Vagina (tissue), 2 donors: ENCODE results near the gene FGF1. TPM values are rescaled to one million over a fixed set of nuclear protein-coding genes. Genes with fewer than 3 reads are reported as not detected.

ENCODE experiments used
- DNase-seq, 2 donors: peaks; one replicate each; pipeline ENCODE4 v3.0.0-alpha.2; 2017; ENCODE audit errors: extremely low spot score in 2 of 2
- H3K27ac ChIP-seq: fragments of 200-600 bp; sonication (generic); one replicate; pipeline ENCODE4 v1.5.1; 2019
- H3K27me3 ChIP-seq: fragments of 200-600 bp; sonication (generic); one replicate; pipeline ENCODE4 v1.5.1; 2019
- H3K36me3 ChIP-seq, 2 donors: fragments of 200-600 bp; sonication (generic); one replicate each; pipeline ENCODE4 v1.5.1; 2017 to 2019
- H3K4me1 ChIP-seq: fragments of 200-600 bp; sonication (generic); one replicate; pipeline ENCODE4 v1.5.1; 2019
- H3K4me3 ChIP-seq, 2 donors: fragments of 200-600 bp; sonication (generic); 1 replicate in 1 of 2; 2 replicates in 1 of 2; pipeline ENCODE4 v1.5.1; 2016 to 2019
- H3K9me3 ChIP-seq: fragments of 200-600 bp; sonication (generic); one replicate; pipeline ENCODE4 v1.5.1; 2019
- CTCF ChIP-seq, 3 experiments: fragments of 450-650 bp in 2 of 3; fragments of 200-600 bp in 1 of 3; sonication (generic) in 1 of 3; IDR thresholded peaks; one replicate each; pipeline ENCODE4 v1.5.1; 2017 to 2019; ENCODE audit warnings: antibody characterized with exemption in 3 of 3, mild to moderate bottlenecking in 2 of 3, moderate library complexity in 2 of 3
- POLR2A ChIP-seq, 2 donors: fragments of 450-650 bp; IDR thresholded peaks; one replicate each; pipeline ENCODE4 v1.6.1; 2017; ENCODE audit warnings: antibody characterized with exemption in 2 of 2, mild to moderate bottlenecking in 2 of 2, moderate library complexity in 2 of 2
- POLR2AphosphoS5 ChIP-seq, 2 donors: sonication (generic); formaldehyde crosslinking; IDR thresholded peaks; one replicate each; pipeline ENCODE4 v1.9.0; 2017; ENCODE audit warnings: antibody characterized with exemption in 2 of 2, mild to moderate bottlenecking in 2 of 2, low read depth in 1 of 2; ENCODE audit not compliant: insufficient read depth in 1 of 2
- intact Hi-C: fragments of 100-400 bp; cut with DNase I; formaldehyde crosslinking; loops from one replicate; pipeline ENCODE4 v1.15.1; 2023
- total RNA-seq: library from RNA; depleted of rRNA; stranded (reverse); fragments of >200 nt; gene quantifications from one replicate; pipeline ENCODE4 v1.2.3, GENCODE V29; 2016

FGF1 gene
- total RNA-seq, 1 donor from 2014 or later, result 2.0 TPM

- Histone ChIP-seq H3K27me3 (no peaks in the 10 kb centered on the region), H3K4me3 (no peak overlapping the region), H3K27ac (no peak overlapping the region), H3K4me1 (peaks cover 5% of the 10 kb centered on the region), H3K36me3 (no peaks in the 10 kb centered on the region), H3K9me3 (no peaks in the 10 kb centered on the region)
- no peak for TF ChIP-seq POLR2AphosphoS5 (IDR thresholded peaks at IDR 0.05; ENCODE audit: insufficient read depth in 1 of 2, low read depth in 1 of 2)
- no peak for TF ChIP-seq POLR2A (IDR thresholded peaks at IDR 0.05)
- no peak for TF ChIP-seq CTCF (IDR thresholded peaks at IDR 0.05)
- intact Hi-C loops, result no loop called here
- DNase-seq, result no peak
These were observed 25.2 kb downstream of the FGF1 start for GRCh38 chr5:142660731-142661130.

DNA sequence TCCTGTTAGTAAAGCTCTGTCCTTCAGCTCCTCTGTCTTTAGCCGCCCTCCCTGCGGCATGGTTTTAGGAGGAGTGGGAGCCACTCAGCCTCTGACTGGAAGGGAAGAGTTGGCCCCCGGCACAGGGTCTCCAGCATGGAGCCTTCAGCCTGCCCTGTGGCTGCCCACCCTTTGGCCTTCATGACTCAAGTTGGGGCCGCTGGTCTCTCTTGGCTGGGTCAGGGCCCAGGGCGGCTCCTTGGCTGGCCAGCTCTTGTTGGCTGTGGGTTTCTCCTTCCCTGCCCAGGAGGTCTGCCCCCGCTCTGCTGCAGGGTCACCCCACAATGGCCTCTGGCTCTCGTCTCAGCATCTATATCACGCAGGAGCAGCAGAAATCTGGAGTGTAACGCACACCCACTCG, 25.7 kb downstream of the FGF1 start:
- intact Hi-C loops, result no loop called here
- no peak overlapping the region for H3K27ac ChIP-seq
- no peak for DNase-seq
- H3K4me1 ChIP-seq, result peaks cover 5% of the 10 kb centered on the region
- no peak for TF ChIP-seq POLR2A (IDR thresholded peaks at IDR 0.05)
- no peak for TF ChIP-seq POLR2AphosphoS5 (IDR thresholded peaks at IDR 0.05; ENCODE audit: insufficient read depth in 1 of 2, low read depth in 1 of 2)
- TF ChIP-seq CTCF (IDR thresholded peaks at IDR 0.05), result no peak
- H3K9me3 ChIP-seq, result no peaks in the 10 kb centered on the region
- no peaks in the 10 kb centered on the region for H3K27me3 ChIP-seq
- no peak overlapping the region for H3K4me3 ChIP-seq
- H3K36me3 ChIP-seq, result no peaks in the 10 kb centered on the region

DNA sequence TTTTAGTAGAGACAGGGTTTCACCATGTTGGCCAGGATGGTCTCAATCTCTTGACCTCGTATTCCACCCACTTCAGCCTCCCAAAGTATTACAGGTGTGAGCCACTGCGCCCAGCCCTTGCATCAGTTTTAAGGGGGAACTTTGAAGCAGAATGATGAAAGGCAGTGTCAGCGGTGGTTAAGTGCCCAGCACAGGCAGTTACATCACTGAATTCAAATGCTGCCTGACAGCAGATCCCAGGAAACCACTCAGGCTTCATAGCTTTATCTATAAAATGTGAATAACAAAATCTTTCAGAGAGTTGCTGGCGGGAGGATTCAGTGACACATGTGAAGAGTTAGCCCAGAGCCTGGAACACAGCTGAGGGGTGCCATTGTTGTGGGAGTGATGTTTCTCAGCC, 26.5 kb downstream of the FGF1 start:
- Histone ChIP-seq H3K27ac (no peak overlapping the region), H3K27me3 (no peaks in the 10 kb centered on the region), H3K4me1 (peaks cover 5% of the 10 kb centered on the region), H3K4me3 (no peak overlapping the region), H3K9me3 (no peaks in the 10 kb centered on the region), H3K36me3 (no peaks in the 10 kb centered on the region)
- TF ChIP-seq CTCF (IDR thresholded peaks at IDR 0.05) (no peak), POLR2AphosphoS5 (IDR thresholded peaks at IDR 0.05; ENCODE audit: insufficient read depth in 1 of 2, low read depth in 1 of 2) (no peak), POLR2A (IDR thresholded peaks at IDR 0.05) (no peak)
- no peak for DNase-seq
- intact Hi-C loops, result loop anchor here (5.0 kb wide), 2 partner anchors 38 to 337 kb away; no protein-coding TSS in a partner anchor

DNA sequence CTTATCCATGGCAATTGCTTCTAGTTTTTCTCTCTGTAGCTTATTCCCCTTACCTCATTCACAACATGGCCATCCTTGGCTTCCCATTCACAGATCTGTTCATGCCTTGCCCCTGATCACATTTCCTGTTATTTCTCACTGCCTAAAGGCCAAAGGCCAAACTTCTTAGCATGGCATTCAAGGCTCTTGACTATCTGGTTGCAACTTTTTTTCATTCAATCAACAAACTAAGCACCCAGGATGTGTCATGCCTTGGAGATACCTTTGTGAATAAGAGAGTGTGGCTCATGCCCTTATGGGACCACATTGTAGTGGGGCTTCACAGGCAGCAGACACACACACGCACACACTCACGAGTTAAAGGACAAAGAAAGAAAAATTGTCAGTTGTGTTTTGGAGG, 27.6 kb downstream of the FGF1 start:
- H3K27ac ChIP-seq, result no peak overlapping the region
- no peak for DNase-seq
- no peaks in the 10 kb centered on the region for H3K9me3 ChIP-seq
- H3K36me3 ChIP-seq, result no peaks in the 10 kb centered on the region
- peaks cover 5% of the 10 kb centered on the region for H3K4me1 ChIP-seq
- no peak overlapping the region for H3K4me3 ChIP-seq
- no peak for TF ChIP-seq CTCF (IDR thresholded peaks at IDR 0.05)
- no peak for TF ChIP-seq POLR2A (IDR thresholded peaks at IDR 0.05)
- TF ChIP-seq POLR2AphosphoS5 (IDR thresholded peaks at IDR 0.05; ENCODE audit: insufficient read depth in 1 of 2, low read depth in 1 of 2), result no peak
- no peaks in the 10 kb centered on the region for H3K27me3 ChIP-seq
- intact Hi-C loops, result loop anchor here (5.0 kb wide), 2 partner anchors 39 to 336 kb away; no protein-coding TSS in a partner anchor

DNA sequence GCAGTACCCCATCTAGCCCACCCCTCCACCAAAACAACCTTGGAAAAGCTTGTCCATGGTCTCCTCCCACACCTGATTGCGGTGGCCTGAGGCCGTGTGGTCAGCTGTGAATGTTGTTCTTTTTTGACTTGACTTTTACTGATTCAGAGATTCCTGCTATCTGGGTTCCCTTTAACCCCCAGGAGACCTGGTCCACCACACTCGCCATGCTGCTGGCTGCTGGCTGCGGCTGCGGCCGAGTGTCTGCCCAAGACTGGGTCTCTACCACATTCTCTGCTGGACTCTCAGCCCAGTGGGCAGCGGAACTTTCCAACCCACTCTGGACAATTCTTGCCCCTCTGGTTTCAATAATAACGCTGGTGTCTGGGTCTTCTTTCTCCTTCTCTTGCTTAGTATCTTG, 28.4 kb downstream of the FGF1 start:
- Histone ChIP-seq H3K27ac (no peak overlapping the region), H3K36me3 (no peaks in the 10 kb centered on the region), H3K27me3 (no peaks in the 10 kb centered on the region), H3K4me1 (peaks cover 5% of the 10 kb centered on the region), H3K4me3 (no peak overlapping the region), H3K9me3 (no peaks in the 10 kb centered on the region)
- TF ChIP-seq POLR2AphosphoS5 (IDR thresholded peaks at IDR 0.05; ENCODE audit: insufficient read depth in 1 of 2, low read depth in 1 of 2) (no peak), CTCF (IDR thresholded peaks at IDR 0.05) (no peak), POLR2A (IDR thresholded peaks at IDR 0.05) (no peak)
- DNase-seq, result no peak
- intact Hi-C loops, result loop anchor here (5.0 kb wide), 2 partner anchors 40 to 335 kb away; no protein-coding TSS in a partner anchor
